Stimulated activated naive CD8-positive, alpha-beta T cell treated with anti-CD3 and anti-CD28 coated beads, Interleukin-15, Interleukin-2, amounts not matched to agents 100 ng/mL and 50 ng/mL, for 24 hours (primary cell): ENCODE measurements around the gene FAM204A.

Experiments used
- H3K27ac Mint-ChIP-seq: one replicate; pipeline ENCODE4 v1.8.0; 2021; ENCODE audit warnings: mild to moderate bottlenecking, mixed read lengths
- H3K27me3 Mint-ChIP-seq: one replicate; pipeline ENCODE4 v1.8.0; 2021; ENCODE audit warnings: mixed read lengths
- H3K36me3 Mint-ChIP-seq: one replicate; pipeline ENCODE4 v1.8.0; 2021; ENCODE audit warnings: low read depth, mixed read lengths
- H3K4me1 Mint-ChIP-seq: one replicate; pipeline ENCODE4 v1.8.0; 2021; ENCODE audit warnings: low read depth, mixed read lengths
- H3K4me3 Mint-ChIP-seq: one replicate; pipeline ENCODE4 v1.8.0; 2021; ENCODE audit warnings: mild to moderate bottlenecking, mixed read lengths
- H3K9me3 Mint-ChIP-seq: one replicate; pipeline ENCODE4 v1.8.0; 2021; ENCODE audit warnings: mixed read lengths

The FAM204A gene

DNA sequence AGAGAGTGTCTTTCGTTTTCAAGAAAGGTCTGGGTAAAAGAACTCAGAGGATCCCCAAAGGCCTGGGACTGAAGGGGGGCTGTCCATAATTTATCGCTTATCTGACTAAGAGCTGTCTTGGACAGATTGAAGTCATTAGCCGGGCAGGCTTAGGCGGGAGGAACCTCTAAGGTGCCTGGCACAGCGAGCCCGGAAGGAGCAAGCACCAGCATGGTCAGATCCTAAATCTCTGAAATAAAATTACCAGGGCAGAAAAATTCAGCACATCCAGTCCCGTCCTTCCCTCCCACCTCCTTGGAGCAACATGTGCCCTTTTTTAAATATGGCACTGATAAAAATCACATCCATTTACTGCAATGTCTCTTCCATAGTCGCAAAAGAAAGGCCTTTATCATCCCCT is 86.8 kb downstream of the FAM204A start:
- Mint-ChIP-seq H3K27me3 (peaks cover 75% of the 10 kb centered on the region), H3K9me3 (no peaks in the 10 kb centered on the region), H3K27ac (no peak overlapping the region), H3K4me1 (no peaks in the 10 kb centered on the region), H3K4me3 (no peak overlapping the region), H3K36me3 (no peaks in the 10 kb centered on the region)

DNA sequence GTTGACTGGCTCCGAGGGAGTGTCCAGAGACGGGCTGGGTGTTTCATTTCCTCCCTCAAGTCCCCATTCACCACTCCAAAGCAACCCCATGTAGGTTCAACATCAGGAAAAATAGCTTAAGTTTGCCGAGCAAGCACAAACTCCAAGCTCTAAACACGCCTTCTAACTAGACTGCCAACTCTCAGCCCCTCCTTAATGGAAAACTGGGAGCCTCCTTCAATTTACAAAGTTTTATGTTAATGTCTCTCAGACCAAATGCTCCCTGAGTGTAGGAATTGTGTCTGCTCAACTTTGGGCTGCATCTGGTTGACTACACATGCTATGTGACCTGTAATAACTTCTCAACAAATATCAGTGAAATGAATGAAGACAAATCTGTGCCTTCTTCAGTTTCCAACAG is 87.5 kb downstream of the FAM204A start:
- Mint-ChIP-seq H3K27me3 (peaks cover 75% of the 10 kb centered on the region), H3K9me3 (no peaks in the 10 kb centered on the region), H3K4me1 (no peaks in the 10 kb centered on the region), H3K36me3 (no peaks in the 10 kb centered on the region), H3K4me3 (no peak overlapping the region), H3K27ac (no peak overlapping the region)

DNA sequence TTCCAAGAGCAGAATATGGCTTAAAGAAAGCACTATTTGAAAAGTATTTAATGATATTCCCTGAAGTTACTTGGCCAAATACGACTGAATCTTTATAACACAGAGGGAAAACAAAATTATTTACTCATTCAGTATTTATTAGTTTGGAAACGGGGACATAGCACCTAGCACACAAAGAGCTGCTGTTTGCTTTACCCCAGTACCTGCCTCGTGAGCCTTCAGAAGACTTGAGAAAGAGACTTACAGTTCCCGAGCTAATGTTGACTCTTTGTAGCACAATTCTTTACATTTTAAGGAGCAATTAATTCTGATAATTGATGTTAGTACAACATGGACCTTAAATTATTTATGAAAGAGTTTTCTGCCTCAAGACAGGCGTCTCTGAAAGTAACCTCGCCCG is 88.7 kb downstream of the FAM204A start:
- Mint-ChIP-seq H3K27ac (no peak overlapping the region), H3K9me3 (no peaks in the 10 kb centered on the region), H3K36me3 (no peaks in the 10 kb centered on the region), H3K4me3 (no peak overlapping the region), H3K27me3 (peaks cover 77% of the 10 kb centered on the region), H3K4me1 (no peaks in the 10 kb centered on the region)

DNA sequence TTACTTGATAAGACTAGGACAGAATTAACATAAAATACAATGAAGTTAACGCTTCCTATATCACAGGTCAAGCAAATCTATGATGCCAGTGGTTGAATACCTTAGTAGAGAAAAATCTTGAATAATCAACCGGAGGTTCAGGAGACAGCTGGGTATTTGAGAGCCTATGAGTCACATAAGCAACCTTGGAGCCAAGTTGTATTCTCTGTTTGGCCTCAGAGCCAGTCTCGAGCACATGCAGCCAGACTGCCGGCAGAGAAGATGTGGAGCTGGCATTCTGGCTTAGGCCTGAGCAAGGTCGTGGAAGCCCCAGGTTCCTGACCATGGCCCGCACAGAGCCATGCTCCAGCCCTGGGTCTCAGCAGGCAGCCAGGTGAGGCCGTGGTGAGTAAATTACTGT is 90.3 kb downstream of the FAM204A start:
- Mint-ChIP-seq H3K4me3 (no peak overlapping the region), H3K27ac (no peak overlapping the region), H3K27me3 (peaks cover 75% of the 10 kb centered on the region), H3K4me1 (no peaks in the 10 kb centered on the region), H3K36me3 (no peaks in the 10 kb centered on the region), H3K9me3 (no peaks in the 10 kb centered on the region)

DNA sequence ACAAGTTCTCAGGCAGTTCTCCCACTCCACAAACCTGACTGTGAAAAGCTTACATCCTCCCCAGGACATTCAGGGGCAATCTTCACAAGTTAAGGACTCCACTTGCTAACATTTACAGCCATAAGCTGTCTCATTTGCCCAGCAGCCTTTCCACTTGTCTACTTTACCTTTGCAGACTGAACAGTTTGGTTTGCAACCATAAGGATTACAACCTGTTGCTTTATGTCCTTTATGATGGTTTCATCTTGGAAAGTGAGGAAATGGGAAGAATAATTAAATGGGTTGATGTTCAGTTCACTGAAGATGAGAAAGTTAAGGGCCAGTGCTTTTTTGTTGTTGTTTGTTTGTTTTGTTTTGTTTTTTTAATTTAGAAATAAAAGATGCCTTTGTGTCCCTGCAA is 92.4 kb downstream of the FAM204A start:
- no peak overlapping the region for H3K4me3 Mint-ChIP-seq
- no peaks in the 10 kb centered on the region for H3K4me1 Mint-ChIP-seq
- H3K27ac Mint-ChIP-seq = no peak overlapping the region
- no peaks in the 10 kb centered on the region for H3K9me3 Mint-ChIP-seq
- H3K36me3 Mint-ChIP-seq = no peaks in the 10 kb centered on the region
- peaks cover 74% of the 10 kb centered on the region for H3K27me3 Mint-ChIP-seq
